Smooth muscle cell (in vitro differentiated cells): Measurements from ENCODE around the gene HES4. TPM values are rescaled to one million over a fixed set of nuclear protein-coding genes. Genes with fewer than 3 reads are reported as not detected.
A peak's percentile ranks its signal among the peaks of the same experiment; 100 is the strongest.
"Not testable (repeated sequence)": the region's sequence is repeated elsewhere in the genome, so short reads cannot be mapped to it uniquely, and the experiment has no call there.

ENCODE experiments used
- DNase-seq: peaks from one replicate; lab custom pipeline; 2025; ENCODE audit not compliant: unreplicated experiment; lab: John Stamatoyannopoulos, UW
- H2AFZ ChIP-seq: fragments of 200-600 bp; sonication (generic); 2 replicates; pipeline ENCODE4 v1.6.0; 2016; ENCODE audit warnings: antibody characterized with exemption, low read depth, mild to moderate bottlenecking
- H3F3A ChIP-seq: fragments of 200-600 bp; sonication (generic); 2 replicates; pipeline ENCODE4 v1.6.0; 2017; ENCODE audit warnings: antibody characterized with exemption, low read depth
- H3K27ac ChIP-seq: fragments of 200-600 bp; sonication (generic); 2 replicates; pipeline ENCODE4 v1.5.1; 2016; ENCODE audit warnings: low read depth, mild to moderate bottlenecking
- H3K27me3 ChIP-seq: fragments of 200-600 bp; sonication (generic); 2 replicates; pipeline ENCODE4 v1.6.1; 2016; ENCODE audit warnings: low read depth, mild to moderate bottlenecking
- H3K36me3 ChIP-seq: fragments of 200-600 bp; sonication (generic); 2 replicates; pipeline ENCODE4 v1.5.1; 2016; ENCODE audit warnings: low read depth
- H3K4me1 ChIP-seq: fragments of 200-600 bp; sonication (generic); 2 replicates; pipeline ENCODE4 v1.5.1; 2016; ENCODE audit warnings: low read depth
- H3K4me2 ChIP-seq: fragments of 200-600 bp; sonication (generic); 2 replicates; pipeline ENCODE4 v1.6.0; 2016; ENCODE audit warnings: mild to moderate bottlenecking
- H3K4me3 ChIP-seq: fragments of 200-600 bp; sonication (generic); 2 replicates; pipeline ENCODE4 v1.5.1; 2016; ENCODE audit warnings: mild to moderate bottlenecking
- H3K79me2 ChIP-seq: fragments of 200-600 bp; sonication (generic); 2 replicates; pipeline ENCODE4 v1.6.0; 2016; ENCODE audit warnings: low read depth, mild to moderate bottlenecking
- H3K9ac ChIP-seq: fragments of 200-600 bp; sonication (generic); 2 replicates; pipeline ENCODE4 v1.6.0; 2016; ENCODE audit warnings: low read depth
- H3K9me3 ChIP-seq: fragments of 200-600 bp; sonication (generic); replicated peaks from 2 replicates; pipeline ENCODE4 v1.5.1; 2016; ENCODE audit warnings: low read depth
- H4K20me1 ChIP-seq: fragments of 200-600 bp; sonication (generic); 2 replicates; pipeline ENCODE4 v1.6.0; 2016; ENCODE audit warnings: low read depth
- WGBS: methylation state at CpG from one replicate; pipeline ENCODE4 v1.1.7; 2016; ENCODE audit warnings: low lambda C conversion rate; 5-methylcytosine and 5-hydroxymethylcytosine counted together
- polyA plus RNA-seq: library from polyadenylated mRNA; unstranded; fragments of >200 nt; fragmentation: Nextera tagmentation; extraction: Ambion mirVana; gene quantifications from 2 replicates; pipeline ENCODE4 v1.2.1, GENCODE V29; 2016
- total RNA-seq: library from RNA; depleted of rRNA; stranded (reverse); fragments of >200 nt; gene quantifications from 2 replicates; pipeline ENCODE4 v1.2.3, GENCODE V29; 2014
- TF ChIP-seq, protein P1 (sequence below): fragments of 200-600 bp; sonication (generic); IDR thresholded peaks from 2 replicates; pipeline ENCODE4 v1.5.1; 2017; ENCODE audit warnings: borderline replicate concordance, mild to moderate bottlenecking, antibody characterized with exemption; ENCODE audit not compliant: insufficient read depth, poor library complexity, severe bottlenecking

Gene HES4
- total and polyA plus RNA-seq, 2 experiments from 2014 or later, result 57.0 to 72.0 TPM

DNA sequence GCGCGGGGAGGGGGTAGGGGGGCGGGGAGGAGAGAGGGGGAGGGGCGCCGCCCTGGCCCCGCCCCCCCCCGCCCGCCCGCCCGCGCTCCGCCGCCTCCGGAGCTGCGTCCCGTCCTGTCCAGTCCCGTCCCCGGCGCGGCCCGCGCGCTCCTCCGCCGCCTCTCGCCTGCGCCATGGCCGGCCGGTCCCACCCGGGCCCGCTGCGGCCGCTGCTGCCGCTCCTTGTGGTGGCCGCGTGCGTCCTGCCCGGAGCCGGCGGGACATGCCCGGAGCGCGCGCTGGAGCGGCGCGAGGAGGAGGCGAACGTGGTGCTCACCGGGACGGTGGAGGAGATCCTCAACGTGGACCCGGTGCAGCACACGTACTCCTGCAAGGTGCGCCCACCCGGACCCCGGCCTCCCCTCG, 20.1 kb upstream of the HES4 start, which contains the start of gene AGRN:
Gene AGRN (plus strand): TSS at position 121 of the 405 bp plus-strand sequence. CDS start 53 bp downstream, at position 174.
- H3F3A ChIP-seq, result no peaks in the 10 kb centered on the region
- H2AFZ ChIP-seq, result no peak within 1 kb of the TSS
- peaks cover 19% of the 10 kb centered on the region for H3K4me1 ChIP-seq
- H3K9ac ChIP-seq, result peak within 1 kb of the TSS; percentile 43
- H4K20me1 ChIP-seq, result peaks cover 22% of the 10 kb centered on the region
- H3K79me2 ChIP-seq, result no peaks in the 10 kb centered on the region
- WGBS, result 0% methylated on average over 27 of the region's 58 CpGs
- H3K27ac ChIP-seq, result peak within 1 kb of the TSS; percentile 50
- H3K4me2 ChIP-seq, result peak within 1 kb of the TSS; percentile 98
- H3K36me3 ChIP-seq, result no peaks in the 10 kb centered on the region
- peak within 1 kb of the TSS; percentile 67 for H3K4me3 ChIP-seq
- TF ChIP-seq, protein P1, sequence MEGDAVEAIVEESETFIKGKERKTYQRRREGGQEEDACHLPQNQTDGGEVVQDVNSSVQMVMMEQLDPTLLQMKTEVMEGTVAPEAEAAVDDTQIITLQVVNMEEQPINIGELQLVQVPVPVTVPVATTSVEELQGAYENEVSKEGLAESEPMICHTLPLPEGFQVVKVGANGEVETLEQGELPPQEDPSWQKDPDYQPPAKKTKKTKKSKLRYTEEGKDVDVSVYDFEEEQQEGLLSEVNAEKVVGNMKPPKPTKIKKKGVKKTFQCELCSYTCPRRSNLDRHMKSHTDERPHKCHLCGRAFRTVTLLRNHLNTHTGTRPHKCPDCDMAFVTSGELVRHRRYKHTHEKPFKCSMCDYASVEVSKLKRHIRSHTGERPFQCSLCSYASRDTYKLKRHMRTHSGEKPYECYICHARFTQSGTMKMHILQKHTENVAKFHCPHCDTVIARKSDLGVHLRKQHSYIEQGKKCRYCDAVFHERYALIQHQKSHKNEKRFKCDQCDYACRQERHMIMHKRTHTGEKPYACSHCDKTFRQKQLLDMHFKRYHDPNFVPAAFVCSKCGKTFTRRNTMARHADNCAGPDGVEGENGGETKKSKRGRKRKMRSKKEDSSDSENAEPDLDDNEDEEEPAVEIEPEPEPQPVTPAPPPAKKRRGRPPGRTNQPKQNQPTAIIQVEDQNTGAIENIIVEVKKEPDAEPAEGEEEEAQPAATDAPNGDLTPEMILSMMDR, result no peak
- DNase-seq, result no peak
- H3K27me3 ChIP-seq, result no peaks in the 10 kb centered on the region
- H3K9me3 ChIP-seq, result no peaks in the 10 kb centered on the region

DNA sequence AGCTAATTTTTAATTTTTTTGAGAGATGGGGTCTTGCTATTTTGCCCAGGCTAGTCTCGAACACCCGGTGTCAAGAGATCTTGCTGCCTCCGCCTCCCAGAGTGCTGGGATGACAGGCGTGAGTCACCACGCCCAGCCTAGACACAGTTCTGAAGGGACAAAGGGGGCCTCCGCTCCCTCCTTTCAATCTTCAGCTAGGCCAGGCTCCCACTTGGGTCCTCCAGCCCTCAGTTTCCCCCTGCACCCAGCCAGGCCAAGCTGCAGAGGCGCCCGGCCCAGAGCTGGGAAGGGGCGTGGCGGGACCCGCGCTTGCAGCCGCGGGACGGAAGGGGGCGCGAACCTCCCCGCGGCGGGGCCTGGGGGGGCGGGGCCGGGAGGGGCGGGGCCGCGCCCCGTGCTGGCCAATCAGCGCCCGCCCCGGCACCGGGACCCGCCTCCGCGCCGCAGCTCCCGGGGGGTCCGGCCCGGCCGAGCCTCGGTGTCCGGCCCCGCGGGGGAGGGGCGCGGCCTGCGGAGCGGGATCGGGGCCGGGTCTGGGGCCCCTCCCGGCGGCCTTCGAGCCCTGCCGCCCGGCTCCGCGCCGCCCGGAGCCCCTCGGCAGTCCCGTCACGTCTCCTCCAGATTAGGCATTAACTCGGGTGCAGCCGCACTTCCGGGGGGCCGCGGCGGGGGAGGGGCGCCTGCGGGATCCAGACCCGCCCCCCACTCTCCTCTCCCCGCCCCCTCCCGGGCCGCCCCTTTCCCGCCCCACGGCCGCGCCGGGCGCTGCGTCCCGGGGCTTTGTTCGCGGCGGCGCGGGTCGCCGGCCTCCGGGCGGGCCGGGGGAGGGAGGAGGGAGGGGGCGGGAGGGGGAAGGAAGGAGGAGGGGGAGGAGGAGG, 19.5 kb upstream of the HES4 start:
- Histone ChIP-seq H3F3A (no peaks in the 10 kb centered on the region), H3K9ac (peak overlapping the region; percentile 43), H3K36me3 (no peaks in the 10 kb centered on the region), H3K4me2 (peak overlapping the region; percentile 98), H3K27me3 (no peaks in the 10 kb centered on the region), H3K79me2 (no peaks in the 10 kb centered on the region), H3K4me1 (peaks cover 19% of the 10 kb centered on the region), H3K9me3 (no peaks in the 10 kb centered on the region), H4K20me1 (peaks cover 16% of the 10 kb centered on the region), H3K4me3 (peak overlapping the region; percentile 67), H3K27ac (peak overlapping the region; percentile 38), H2AFZ (no peak overlapping the region)
- 26% methylated on average over 12 of the region's 91 CpGs for WGBS
- TF ChIP-seq, protein P1, result peak; percentile 44
- DNase-seq, result peak; percentile 74

DNA sequence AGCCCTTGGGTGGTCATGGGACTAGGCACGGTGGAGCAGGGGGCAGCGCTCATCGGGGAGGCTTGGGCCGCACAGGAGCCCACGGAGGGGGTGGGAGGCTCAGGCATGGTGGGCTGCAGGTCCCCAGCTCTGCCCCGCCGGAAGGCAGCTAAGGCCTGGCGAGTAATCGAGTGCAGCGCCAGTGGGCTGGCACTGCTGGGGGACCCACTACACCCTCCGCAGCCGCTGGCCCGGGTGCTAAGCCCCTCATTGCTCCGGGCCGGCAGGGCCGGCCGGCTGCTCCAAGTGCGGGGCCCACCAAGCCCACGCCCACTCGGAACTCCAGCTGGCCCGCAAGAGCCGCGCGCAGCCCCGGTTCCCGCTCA, 18.4 kb upstream of the HES4 start:
- H3K4me3 ChIP-seq, H3K4me2 ChIP-seq, H4K20me1 ChIP-seq, H3K9ac ChIP-seq, H3K36me3 ChIP-seq, H3K27me3 ChIP-seq, DNase-seq, H3K9me3 ChIP-seq, H3K79me2 ChIP-seq, H2AFZ ChIP-seq, H3F3A ChIP-seq, H3K27ac ChIP-seq: not testable (repeated sequence)
- peaks cover 26% of the 10 kb centered on the region for H3K4me1 ChIP-seq
- WGBS, result 98% methylated on average over 18 of the region's 26 CpGs

DNA sequence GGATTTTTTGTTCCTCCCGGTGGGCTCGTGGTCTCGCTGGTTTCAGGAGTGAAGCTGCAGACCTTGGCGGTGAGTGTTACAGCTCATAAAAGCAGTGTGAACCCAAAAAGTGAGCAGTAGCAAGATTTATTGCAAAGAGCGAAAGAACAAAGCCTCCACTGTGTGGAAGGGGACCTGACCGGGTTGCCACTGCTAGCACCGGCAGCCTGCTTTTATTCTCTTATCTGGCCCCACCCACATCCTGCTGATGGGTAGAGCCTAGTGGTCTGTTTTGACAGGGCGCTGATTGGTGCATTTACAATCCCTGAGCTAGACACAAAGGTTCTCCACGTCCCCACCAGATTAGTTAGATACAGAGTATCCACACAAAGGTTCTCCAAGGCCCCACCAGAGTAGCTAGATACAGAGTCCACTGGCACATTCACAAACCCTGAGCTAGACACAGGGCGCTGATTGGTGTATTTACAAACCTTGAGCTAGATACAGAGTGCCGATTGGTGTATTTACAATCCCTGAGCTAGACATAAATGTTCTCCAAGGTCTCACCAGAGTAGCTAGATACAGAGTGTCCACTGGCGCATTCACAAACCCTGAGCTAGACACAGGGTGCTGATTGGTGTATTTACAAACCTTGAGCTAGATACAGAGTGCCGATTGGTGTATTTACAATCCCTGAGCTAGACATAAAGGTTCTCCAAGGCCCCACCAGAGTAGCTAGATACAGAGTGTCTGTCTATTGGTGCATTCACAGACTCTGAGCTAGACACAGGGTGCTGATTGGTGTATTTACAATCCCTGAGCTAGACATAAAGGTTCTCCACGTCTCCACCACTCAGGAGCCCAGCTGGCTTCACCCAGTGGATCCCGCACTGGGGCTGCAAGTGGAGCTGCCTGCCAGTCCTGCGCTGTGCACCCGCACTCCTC, 17.8 kb upstream of the HES4 start:
- WGBS, result 68% methylated on average over 17 of the region's 17 CpGs
- not testable (repeated sequence) for H3K9me3 ChIP-seq, H2AFZ ChIP-seq, H3K36me3 ChIP-seq, H3K27me3 ChIP-seq, H4K20me1 ChIP-seq, H3K27ac ChIP-seq, H3K9ac ChIP-seq, H3K4me3 ChIP-seq, H3K79me2 ChIP-seq, H3F3A ChIP-seq, DNase-seq, H3K4me2 ChIP-seq
- peaks cover 26% of the 10 kb centered on the region for H3K4me1 ChIP-seq
